B cell (primary cell): ENCODE results near the gene CCDC120. TPM values are rescaled to one million over a fixed set of nuclear protein-coding genes. Genes with fewer than 3 reads are reported as not detected.

Experiments used
- ATAC-seq: fragments of 200-7000 bp; cut with Tn5 transposase; one replicate; pipeline ENCODE4 v1.10.0; 2021; ENCODE audit warnings: low read depth, mild to moderate bottlenecking, moderate number of reproducible peaks, moderate library complexity
- CTCF ChIA-PET: fragments of 350-600 bp; sonication (Branson Sonifier 250); formaldehyde crosslinking; loops from one replicate; lab custom pipeline; 2021; ENCODE audit warnings: antibody characterized with exemption, inconsistent platforms; lab: Charles Lee
- POLR2A ChIA-PET: fragments of 350-600 bp; sonication (Branson Sonifier 250); formaldehyde crosslinking; loops from one replicate; lab custom pipeline; 2021; ENCODE audit warnings: antibody characterized with exemption; lab: Charles Lee
- DNase-seq: peaks from one replicate; pipeline ENCODE4 v3.0.0; 2013
- H2AFZ ChIP-seq: 2 replicates; pipeline ENCODE4 v1.6.1; 2012; ENCODE audit warnings: mild to moderate bottlenecking, low read depth, low read length; ENCODE audit not compliant: insufficient read depth, poor library complexity, severe bottlenecking
- H3K27ac ChIP-seq, 2 donors: 1 replicate in 1 of 2; 2 replicates in 1 of 2; pipeline ENCODE4 v1.5.1; 2012 to 2013; ENCODE audit warnings: low read length in 2 of 2, mild to moderate bottlenecking in 2 of 2, moderate library complexity in 1 of 2
- H3K27me3 ChIP-seq, 4 experiments: fragments of 200-600 bp in 1 of 4; sonication (generic) in 1 of 4; replicated peaks in 1 of 4; 1 replicate in 2 of 4; 2 replicates in 2 of 4; pipeline versions ENCODE4 v1.6.1 to v1.7.0; 2013 to 2016; ENCODE audit warnings: low read length in 3 of 4, mild to moderate bottlenecking in 2 of 4, mixed read lengths in 1 of 4, moderate library complexity in 1 of 4; ENCODE audit not compliant: insufficient read depth in 4 of 4, control insufficient read depth in 3 of 4; ENCODE audit errors: control extremely low read depth in 1 of 4
- H3K36me3 ChIP-seq, 2 experiments: replicated peaks in 1 of 2; 1 replicate in 1 of 2; 2 replicates in 1 of 2; pipeline versions ENCODE4 v1.6.1 to v1.7.1; 2013; ENCODE audit warnings: low read length in 1 of 2; ENCODE audit not compliant: insufficient read depth in 2 of 2, control insufficient read depth in 1 of 2; ENCODE audit errors: control extremely low read depth in 1 of 2, extremely low read depth in 1 of 2
- H3K4me1 ChIP-seq, 2 donors: fragments of 200-600 bp in 1 of 2; sonication (generic) in 1 of 2; 1 replicate in 1 of 2; 2 replicates in 1 of 2; pipeline versions ENCODE4 v1.5.1 to v1.6.1; 2013 to 2017; ENCODE audit warnings: low read length in 2 of 2; ENCODE audit not compliant: control insufficient read depth in 2 of 2, insufficient read depth in 2 of 2
- H3K4me2 ChIP-seq: replicated peaks from 2 replicates; pipeline ENCODE3; 2012; ENCODE audit warnings: mild to moderate bottlenecking, low read depth, low read length; ENCODE audit not compliant: poor library complexity, severe bottlenecking
- H3K4me3 ChIP-seq, 5 experiments: fragments of 200-600 bp in 1 of 5; sonication (generic) in 1 of 5; 1 replicate in 3 of 5; 2 replicates in 2 of 5; pipeline versions ENCODE4 v1.5.1 to v1.7.0; 2011 to 2016; ENCODE audit warnings: low read length in 4 of 5, mild to moderate bottlenecking in 4 of 5, low read depth in 2 of 5, control low read depth in 1 of 5, moderate library complexity in 1 of 5; ENCODE audit not compliant: insufficient read depth in 1 of 5; ENCODE audit errors: control extremely low read depth in 1 of 5, extremely low read depth in 1 of 5
- H3K79me2 ChIP-seq: fragments of 200-600 bp; sonication (generic); one replicate; pipeline ENCODE4 v1.6.0; 2016; ENCODE audit warnings: low read length; ENCODE audit not compliant: control insufficient read depth, insufficient read depth
- H3K9ac ChIP-seq: fragments of 200-600 bp; sonication (generic); 2 replicates; pipeline ENCODE4 v1.6.1; 2017; ENCODE audit warnings: mild to moderate bottlenecking, low read length, moderate library complexity
- H3K9me3 ChIP-seq, 3 donors: one replicate each; pipeline versions ENCODE4 v1.6.1 to v1.7.1; 2013; ENCODE audit warnings: low read length in 2 of 3; ENCODE audit not compliant: control insufficient read depth in 2 of 3, insufficient read depth in 1 of 3; ENCODE audit errors: control extremely low read depth in 1 of 3
- H4K20me1 ChIP-seq: 2 replicates; pipeline ENCODE4 v1.6.0; 2012; ENCODE audit warnings: mild to moderate bottlenecking, low read length; ENCODE audit not compliant: insufficient read depth, control insufficient read depth, poor library complexity, severe bottlenecking
- H3K27ac Mint-ChIP-seq: one replicate; pipeline ENCODE4 v1.8.0; 2021; ENCODE audit warnings: mixed read lengths
- H3K27me3 Mint-ChIP-seq: one replicate; pipeline ENCODE4 v1.8.0; 2021; ENCODE audit warnings: mixed read lengths
- H3K4me1 Mint-ChIP-seq: one replicate; pipeline ENCODE4 v1.8.0; 2021; ENCODE audit warnings: mixed read lengths
- H3K4me3 Mint-ChIP-seq: one replicate; pipeline ENCODE4 v1.8.0; 2021; ENCODE audit warnings: mixed read lengths
- H3K9me3 Mint-ChIP-seq: one replicate; pipeline ENCODE4 v1.8.0; 2022; ENCODE audit warnings: mixed read lengths; ENCODE audit not compliant: insufficient read depth
- CTCF ChIP-seq: fragments of 200-600 bp; IDR thresholded peaks from one replicate; pipeline ENCODE4 v1.8.0; 2022; ENCODE audit warnings: antibody characterized with exemption, mild to moderate bottlenecking
- EZH2 ChIP-seq: IDR thresholded peaks from 2 replicates; pipeline ENCODE4 v1.6.1; 2012; ENCODE audit warnings: borderline replicate concordance, low read depth, mild to moderate bottlenecking, moderate library complexity, low read length; ENCODE audit not compliant: insufficient read depth, poor library complexity, severe bottlenecking
- WGBS: methylation state at CpG from one replicate; pipeline ENCODE4 v1.1.5; 2013; ENCODE audit warnings: missing lambda C conversion rate; ENCODE audit not compliant: insufficient coverage; 5-methylcytosine and 5-hydroxymethylcytosine counted together
- intact Hi-C: fragments of 100-400 bp; cut with micrococcal nuclease; formaldehyde crosslinking; loops from one replicate; pipeline ENCODE4 v1.10.0; 2022
- polyA plus RNA-seq: library from polyadenylated mRNA; depleted of rRNA; stranded (reverse); fragments of >200 nt; gene quantifications from 2 replicates; pipeline ENCODE4 v1.2.3, GENCODE V29; 2012
- total RNA-seq, 2 donors: library from RNA; stranded (reverse); fragments of 120-200 nt in 1 of 2; gene quantifications; 1 replicate in 1 of 2; 2 replicates in 1 of 2; pipeline versions ENCODE4 v1.2.3 to v1.2.4, GENCODE V29; 2013 to 2022

The CCDC120 gene
- total and polyA plus RNA-seq, 2 donors (not counting 1 experiment from before 2014, with no cell fraction given), result 5.7 to 12.5 TPM

GRCh38 chrX:49103637-49104036 lies 44.8 kb downstream of the CCDC120 start:
- Histone ChIP-seq H3K4me2 (no peak overlapping the region), H3K36me3 (no peaks in the 10 kb centered on the region), H2AFZ (no peak overlapping the region), H4K20me1 (no peaks in the 10 kb centered on the region), H3K27me3 (no peaks in the 10 kb centered on the region), H3K27ac (no peak overlapping the region), H3K9me3 (no peaks in the 10 kb centered on the region), H3K79me2 (no peaks in the 10 kb centered on the region), H3K4me3 (no peak overlapping the region), H3K4me1 (peaks cover 3 to 13% of the 10 kb centered on the region in 2 donors), H3K9ac (no peak overlapping the region)
- no peak overlapping the region for H3K27ac Mint-ChIP-seq
- no CpG with 5 or more reads among the region's 3 CpGs for WGBS
- no peaks in the 10 kb centered on the region for H3K9me3 Mint-ChIP-seq
- peaks cover 9% of the 10 kb centered on the region for H3K4me1 Mint-ChIP-seq
- DNase-seq (no peak), ATAC-seq (no peak)
- H3K4me3 Mint-ChIP-seq, result no peak overlapping the region
- no peaks in the 10 kb centered on the region for H3K27me3 Mint-ChIP-seq
- intact Hi-C loops, result loop anchor here (10.0 kb wide), 1 partner anchor 209 kb away; the partner anchor contains the start of genes PQBP1 and TIMM17B
- CTCF ChIA-PET, result interaction anchor here (0.7 kb wide), 1 partner anchor 86 kb away, joined by 3 read pairs; no protein-coding TSS in a partner anchor
- POLR2A ChIA-PET, result interaction anchor here (0.7 kb wide), 1 partner anchor 1151 kb away, joined by 3 read pairs; no protein-coding TSS in a partner anchor
- TF ChIP-seq EZH2, result no peak
- TF ChIP-seq CTCF, result no peak

GRCh38 chrX:49106296-49106695 lies 47.5 kb downstream of the CCDC120 start:
- TF ChIP-seq EZH2, result no peak
- TF ChIP-seq CTCF, result no peak
- Mint-ChIP-seq H3K27me3 (no peaks in the 10 kb centered on the region), H3K9me3 (no peaks in the 10 kb centered on the region), H3K4me3 (no peak overlapping the region), H3K4me1 (no peaks in the 10 kb centered on the region), H3K27ac (no peak overlapping the region)
- ChIA-PET CTCF (interaction anchor here (1.7 kb wide), 1 partner anchor 26 kb away, joined by 4 read pairs; the partner anchor contains the start of gene WDR45), POLR2A (no interaction called here)
- DNase-seq (no peak), ATAC-seq (no peak)
- H3K4me3 ChIP-seq, result no peak overlapping the region
- H3K79me2 ChIP-seq, result no peaks in the 10 kb centered on the region
- WGBS, result 95% methylated on average over 4 of the region's 4 CpGs
- H3K27me3 ChIP-seq, result no peaks in the 10 kb centered on the region
- H3K4me2 ChIP-seq, result no peak overlapping the region
- no peak overlapping the region for H2AFZ ChIP-seq
- intact Hi-C loops, result loop anchor here (10.0 kb wide), 1 partner anchor 211 kb away; the partner anchor contains the start of genes PQBP1 and TIMM17B
- H3K4me1 ChIP-seq, result peaks cover 3 to 7% of the 10 kb centered on the region in 2 donors
- no peaks in the 10 kb centered on the region for H3K9me3 ChIP-seq
- H3K27ac ChIP-seq, result no peak overlapping the region
- no peaks in the 10 kb centered on the region for H4K20me1 ChIP-seq
- H3K36me3 ChIP-seq, result peaks cover 0 to 2% of the 10 kb centered on the region in 2 experiments
- no peak overlapping the region for H3K9ac ChIP-seq
